ENCODE measurements around the gene BICRAL. TPM values are rescaled to one million over a fixed set of nuclear protein-coding genes. Genes with fewer than 3 reads are reported as not detected.

Gene BICRAL
- total and polyA plus RNA-seq, 2 of the 4 experiments (the other 2 are of a cell fraction): 4.0 to 6.1 TPM

GRCh38 chr6:42795651-42796050 lies 13.8 kb downstream of the BICRAL start:
- Histone ChIP-seq H4K5ac (ENCODE audit: low read depth, low read length) (no peak overlapping the region), H2BK15ac (ENCODE audit: low read depth, low read length) (no peak overlapping the region), H3K27ac (ENCODE audit: insufficient read depth, low read length) (no peak overlapping the region), H3K9me1 (ENCODE audit: insufficient read depth, low read length) (peaks cover 4% of the 10 kb centered on the region), H2BK5ac (ENCODE audit: low read depth, low read length, poor library complexity, severe bottlenecking) (no peak overlapping the region), H3K27me3 (ENCODE audit: control insufficient read depth, insufficient read depth, low read length) (no peaks in the 10 kb centered on the region), H3K14ac (replicated peaks; ENCODE audit: low read depth, low read length) (no peak overlapping the region), H3K9me3 (ENCODE audit: control insufficient read depth, insufficient read depth, low read length) (no peaks in the 10 kb centered on the region), H3K18ac (ENCODE audit: low read depth, low read length) (no peak overlapping the region), H4K91ac (ENCODE audit: insufficient read depth, low read depth, low read length) (no peak overlapping the region), H2AK9ac (replicated peaks; ENCODE audit: low read depth, low read length, poor library complexity) (no peak overlapping the region), H2AK5ac (ENCODE audit: low read depth, low read length) (no peak overlapping the region), H4K8ac (ENCODE audit: low read depth in 2 of 2, low read length in 2 of 2) (no peak overlapping the region), H4K20me1 (ENCODE audit: insufficient read depth, low read length) (peaks cover 4% of the 10 kb centered on the region; the same call in 1 of the 2 replicates), H3K4me1 (ENCODE audit: control insufficient read depth, insufficient read depth, low read length) (peaks cover 8% of the 10 kb centered on the region), H3K56ac (ENCODE audit: extremely low read depth, insufficient read depth, low read length) (no peak overlapping the region), H3K4ac (ENCODE audit: low read depth, low read length) (peak overlapping the region; percentile 22; the same call in 1 of the 2 replicates), H3K9ac (ENCODE audit: low read depth, low read length) (no peak overlapping the region), H2BK20ac (ENCODE audit: low read depth, low read length) (no peak overlapping the region), H2AFZ (replicated peaks; ENCODE audit: low read length, poor library complexity) (no peak overlapping the region), H3K36me3 (ENCODE audit: control insufficient read depth, insufficient read depth, low read length) (no peaks in the 10 kb centered on the region), H3K23ac (ENCODE audit: low read depth, low read length) (peak overlapping the region; percentile 3; the same call in 1 of the 2 replicates), H3K79me1 (ENCODE audit: low read depth in 1 of 2, low read length in 2 of 2) (peaks cover 26 to 48% of the 10 kb centered on the region in 2 experiments), H3K4me3 (ENCODE audit: insufficient read depth, low read depth, low read length) (no peak overlapping the region), H3K4me2 (ENCODE audit: low read depth, low read length) (no peak overlapping the region), H2BK120ac (ENCODE audit: low read depth, low read length) (no peak overlapping the region)
- in situ Hi-C loops (cut with MboI; ENCODE audit: low sequenced_read_pairs): no loop called here
- dilution Hi-C loops (cut with HindIII; ENCODE audit: low sequenced_read_pairs, unreplicated experiment): no loop called here
- no CpG with 5 or more reads among the region's 1 CpG for WGBS, 2 experiments (ENCODE audit: extremely low coverage in 2 of 2, insufficient read length in 1 of 2)
- BruUV-seq (replicated peaks): no TSS peak
- POLR2A ChIA-PET (ENCODE audit: unreplicated experiment): no interaction called here
- TF ChIP-seq CEBPB (IDR thresholded peaks at IDR 0.05; ENCODE audit: low read depth, low read length) (peak; percentile 13; the same call in 1 of the 2 replicates), RAD21 (IDR thresholded peaks at IDR 0.05; ENCODE audit: low read length) (no peak)
- no peak for DNase-seq
- CTCF ChIA-PET: no interaction called here
- ATAC-seq (ENCODE audit: low read depth): no peak
- intact Hi-C loops (cut with micrococcal nuclease): no loop called here
